Mesenteric fat pad (tissue), 1 donor: ENCODE data around the gene GJD3. TPM values are rescaled to one million over a fixed set of nuclear protein-coding genes. Genes with fewer than 3 reads are reported as not detected.

Source experiments
- DNase-seq: peaks from one replicate; pipeline ENCODE4 v3.0.0-alpha.2; 2020; ENCODE audit warnings: low spot score
- total RNA-seq: library from RNA; stranded (reverse); fragmentation: NEBNext Ultra II Directional; extraction: Animal tissue kit (Norgen Biotek cat#: 25700); gene quantifications from one replicate; pipeline ENCODE4 v1.2.1, GENCODE V29; 2021
- donor health status: DM: yes; HTN: yes; CAD: no.

Gene GJD3
- total RNA-seq, 1 donor from 2014 or later = 0.77 TPM

- DNase-seq = no peak
Measured at GRCh38 chr17:40323391-40324381, 40.9 kb downstream of the GJD3 start.

GRCh38 chr17:40322358-40323315, 41.9 kb downstream of the GJD3 start:
- no peak for DNase-seq

GRCh38 chr17:40321961-40322357, 42.6 kb downstream of the GJD3 start:
- no peak for DNase-seq

GRCh38 chr17:40321524-40321929, 43.0 kb downstream of the GJD3 start:
- DNase-seq = no peak

GRCh38 chr17:40320756-40321523, 43.6 kb downstream of the GJD3 start:
- peak; percentile 90 for DNase-seq

- DNase-seq = peak; percentile 89
Measured at GRCh38 chr17:40319651-40320540, 44.6 kb downstream of the GJD3 start.

- DNase-seq = peak; percentile 85
Measured at GRCh38 chr17:40318830-40319391, 45.6 kb downstream of the GJD3 start.

- peak; percentile 96 for DNase-seq
Measured at GRCh38 chr17:40317880-40318829, 46.4 kb downstream of the GJD3 start.

GRCh38 chr17:40317345-40317873, 47.1 kb downstream of the GJD3 start:
- peak; percentile 75 for DNase-seq

GRCh38 chr17:40316571-40317344, 47.8 kb downstream of the GJD3 start:
- peak; percentile 90 for DNase-seq

GRCh38 chr17:40315678-40316570, 48.6 kb downstream of the GJD3 start:
- peak; percentile 69 for DNase-seq

- peak; percentile 16 for DNase-seq
Measured at GRCh38 chr17:40315206-40315605, 49.3 kb downstream of the GJD3 start.

GRCh38 chr17:40314584-40314956, 50.0 kb downstream of the GJD3 start:
- peak; percentile 97 for DNase-seq

- DNase-seq = no peak
Measured at GRCh38 chr17:40313668-40314583, 50.6 kb downstream of the GJD3 start.
